Measurements from ENCODE around the gene RND2. TPM values are rescaled to one million over a fixed set of nuclear protein-coding genes. Genes with fewer than 3 reads are reported as not detected.

The RND2 gene
- total RNA-seq, 1 donor, result 0.27 TPM

GRCh38 chr17:43003542-43004172 is 21.4 kb upstream of the RND2 start:
- no peak for DNase-seq (ENCODE audit: low read depth in 2 of 3, low spot score in 2 of 3)

DNA sequence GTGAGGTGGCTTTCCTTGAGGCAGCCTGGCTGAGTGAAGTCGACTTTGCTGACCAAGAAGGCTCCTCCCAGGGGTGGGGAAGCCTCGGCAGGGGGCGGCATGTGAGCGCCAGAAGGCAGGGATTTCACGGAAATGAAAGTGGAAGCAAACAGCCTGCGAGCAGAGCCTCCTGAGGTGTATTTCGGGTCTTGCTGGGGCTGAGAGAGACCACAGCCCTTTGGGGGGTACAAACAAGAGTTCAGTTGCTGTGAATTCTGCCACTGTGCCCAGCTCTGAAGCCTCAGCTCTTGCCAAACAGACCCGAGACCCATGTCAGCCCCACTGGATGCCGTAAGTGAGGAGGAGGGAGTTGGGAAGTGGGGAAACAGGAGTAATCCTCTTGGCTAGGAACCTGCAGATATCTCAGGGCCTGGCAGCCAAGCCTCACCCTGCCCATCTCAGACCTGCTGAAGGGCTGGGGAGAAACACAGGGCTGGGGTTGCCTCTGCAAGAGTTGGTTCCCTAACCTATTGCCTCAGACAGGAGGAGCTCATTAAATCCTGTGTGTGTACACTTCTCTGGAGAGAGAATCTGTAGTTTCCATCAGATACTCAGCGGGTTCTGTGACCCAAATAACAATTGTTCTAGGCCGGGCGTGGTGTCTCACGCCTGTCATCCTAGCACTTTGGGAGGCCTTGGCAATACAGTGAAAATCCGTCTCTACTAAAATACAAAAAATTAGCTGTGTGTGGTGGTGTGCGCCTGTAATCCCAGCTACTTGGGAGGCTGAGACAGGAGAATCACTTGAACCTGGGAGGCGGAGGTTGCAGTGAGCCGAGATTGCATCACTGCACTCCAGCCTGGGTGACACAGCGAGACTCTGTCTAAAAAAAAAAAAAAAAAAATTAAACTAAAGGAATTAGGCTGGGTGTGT is 18.1 kb upstream of the RND2 start, which contains the start of gene IFI35:
Gene IFI35 (plus strand): TSS at position 146 of the 913 bp plus-strand sequence. CDS start 164 bp downstream, at position 310.
- peak; percentile 64 to 89 (median 87) for DNase-seq (ENCODE audit: low read depth in 2 of 3, low spot score in 2 of 3)

- no peak for DNase-seq (ENCODE audit: low read depth in 2 of 3, low spot score in 2 of 3)
These were observed 14.2 kb upstream of the RND2 start for GRCh38 chr17:43010667-43011308.

DNA sequence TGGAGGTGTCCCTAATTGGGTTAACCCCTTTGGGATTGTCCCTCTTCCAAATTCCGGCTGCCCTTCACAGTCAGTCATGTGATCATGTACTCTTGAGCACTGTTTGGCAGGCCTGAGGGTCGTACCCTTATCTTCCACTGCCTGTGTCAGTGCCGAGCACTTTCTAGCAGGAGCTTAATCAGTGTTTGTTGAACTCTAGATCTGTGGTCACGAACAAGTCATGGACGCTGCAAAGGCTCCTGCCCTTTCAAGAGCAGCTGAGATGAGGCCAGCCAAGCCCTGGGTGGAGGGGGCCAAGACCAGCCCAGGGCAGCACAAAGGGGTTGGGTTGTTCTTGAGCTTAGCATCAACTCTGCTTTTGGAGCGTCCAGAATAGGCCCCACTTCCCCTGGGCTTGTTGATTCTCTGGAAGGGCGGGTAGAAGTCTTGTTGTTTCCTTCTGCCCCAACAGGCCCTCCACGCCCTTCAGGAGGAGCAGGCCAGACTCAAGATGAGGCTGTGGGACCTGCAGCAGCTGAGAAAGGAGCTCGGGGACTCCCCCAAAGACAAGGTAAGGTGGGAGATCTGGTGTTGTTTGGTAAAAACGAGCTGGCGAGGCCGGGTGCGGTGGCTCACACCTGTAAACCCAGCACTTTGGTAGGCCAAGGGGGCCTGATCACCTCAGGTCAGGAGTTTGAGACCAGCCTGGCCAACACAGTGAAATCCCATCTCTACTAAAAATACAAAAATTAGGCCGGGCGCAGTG is 13.1 kb upstream of the RND2 start:
- DNase-seq (ENCODE audit: low read depth in 2 of 3, low spot score in 2 of 3), result no peak

GRCh38 chr17:43013296-43013695 is 11.7 kb upstream of the RND2 start:
- DNase-seq (ENCODE audit: low read depth in 2 of 3, low spot score in 2 of 3), result no peak

DNA sequence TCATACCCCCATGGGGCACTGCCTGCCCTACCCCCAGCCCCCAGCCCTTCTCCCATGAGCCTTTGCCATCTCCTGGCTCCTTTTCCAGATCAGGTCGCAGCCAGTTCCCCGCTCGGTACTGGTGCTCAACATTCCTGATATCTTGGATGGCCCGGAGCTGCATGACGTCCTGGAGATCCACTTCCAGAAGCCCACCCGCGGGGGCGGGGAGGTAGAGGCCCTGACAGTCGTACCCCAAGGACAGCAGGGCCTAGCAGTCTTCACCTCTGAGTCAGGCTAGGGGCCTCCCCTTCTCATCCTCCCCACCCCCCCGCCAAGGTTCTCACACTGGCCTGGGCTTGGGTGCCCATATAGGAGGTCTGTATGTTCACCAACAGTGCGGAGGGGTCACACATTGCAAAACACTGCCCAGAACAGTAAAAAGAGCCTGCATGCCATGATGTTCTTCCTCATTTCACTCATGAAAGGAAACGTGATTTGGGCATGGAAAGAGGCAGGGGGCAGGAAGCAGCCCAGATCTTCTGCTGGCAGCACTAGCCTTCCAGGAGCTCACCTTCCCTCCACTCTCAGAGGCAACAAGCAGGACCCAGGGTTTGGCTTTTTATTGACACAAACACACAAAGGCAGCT is 10.9 kb upstream of the RND2 start:
- DNase-seq (ENCODE audit: low read depth in 2 of 3, low spot score in 2 of 3), result no peak

- DNase-seq (ENCODE audit: low read depth in 2 of 3, low spot score in 2 of 3), result no peak
These were observed 10.1 kb upstream of the RND2 start for GRCh38 chr17:43014649-43015542.

DNA sequence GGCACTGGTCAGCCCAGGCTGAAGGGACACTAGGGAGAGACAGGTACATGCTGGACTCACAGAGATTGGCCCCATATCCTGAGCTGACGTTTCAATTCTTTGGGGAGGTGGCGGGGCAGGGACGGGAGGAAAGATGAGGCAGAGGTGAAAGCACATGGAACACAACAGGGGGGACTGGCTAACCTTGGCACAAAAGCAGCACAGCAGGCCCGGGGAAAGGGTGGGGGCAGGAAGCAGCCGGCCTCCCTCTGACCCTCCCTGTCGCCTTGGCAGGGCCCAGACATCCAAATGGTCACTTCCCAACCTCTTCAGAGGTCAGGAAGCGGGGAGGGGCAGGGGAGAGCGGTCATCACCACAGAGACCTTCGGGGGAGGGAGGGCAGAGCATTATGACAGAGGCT is 9.5 kb upstream of the RND2 start:
- DNase-seq (ENCODE audit: low read depth in 2 of 3, low spot score in 2 of 3), result no peak

DNA sequence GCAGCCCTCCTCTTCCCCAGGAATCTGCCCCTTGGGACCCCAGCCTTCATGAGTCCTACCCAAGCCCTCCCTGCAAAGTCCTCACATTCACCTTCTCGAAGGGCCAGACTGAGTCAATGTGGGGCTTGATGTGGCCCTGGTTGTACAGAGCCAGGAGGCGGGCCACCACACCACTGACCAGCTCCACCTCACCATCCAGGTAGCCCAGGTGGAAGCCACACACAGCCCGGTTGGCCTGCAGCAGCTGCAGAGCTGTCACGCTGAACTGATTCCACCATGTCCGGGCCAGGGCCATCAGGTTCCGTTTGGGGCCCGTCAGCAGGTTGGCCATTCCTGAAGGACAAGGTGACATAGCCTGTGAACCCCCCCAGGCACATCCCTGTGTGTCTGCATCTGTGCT is 8.8 kb upstream of the RND2 start:
- no peak for DNase-seq (ENCODE audit: low read depth in 2 of 3, low spot score in 2 of 3)

- DNase-seq (ENCODE audit: low read depth in 2 of 3, low spot score in 2 of 3), result peak in 2 of 3 donors; percentile 57 to 74
These were observed 6.8 kb upstream of the RND2 start for GRCh38 chr17:43018008-43018853.

DNA sequence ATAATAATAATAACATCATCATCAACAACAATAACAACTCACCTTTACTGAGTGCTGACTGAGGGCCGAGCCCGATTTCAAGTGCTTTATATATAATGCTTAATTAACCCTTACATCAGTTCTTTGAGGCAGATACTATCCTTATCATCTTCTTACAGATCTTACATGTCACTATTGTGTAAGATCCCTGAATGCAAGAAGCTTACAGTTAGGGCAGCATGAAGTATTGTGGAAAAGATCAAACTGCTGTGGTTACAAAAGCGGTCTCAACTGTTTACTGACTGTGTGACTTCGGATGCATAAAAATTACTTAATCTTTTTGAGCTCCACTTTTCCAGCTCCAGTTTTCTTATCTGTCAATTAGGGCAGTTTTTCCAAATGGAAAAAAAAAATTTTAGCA is 6.1 kb upstream of the RND2 start:
- DNase-seq (ENCODE audit: low read depth in 2 of 3, low spot score in 2 of 3), result peak in 1 of 3 donors; percentile 34

DNA sequence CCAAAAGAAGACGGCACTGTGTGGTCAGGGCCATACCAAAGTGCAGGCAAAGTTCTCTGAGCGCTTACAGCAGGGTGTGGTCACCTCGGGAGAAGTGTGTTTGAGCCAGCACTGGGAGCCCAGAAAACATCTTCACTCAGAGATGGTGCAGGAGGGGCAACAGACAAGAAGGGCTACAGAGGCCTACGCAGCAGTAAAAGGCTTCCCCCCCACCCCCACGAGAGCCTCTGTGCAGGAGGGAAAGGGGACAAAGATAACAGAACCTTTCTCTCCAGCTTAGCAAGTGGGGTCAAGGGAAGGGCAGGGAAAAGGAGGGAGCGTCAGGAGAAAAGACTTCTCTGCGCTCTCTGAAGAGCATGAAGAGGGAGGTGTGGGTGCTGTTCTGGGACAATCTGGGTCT is 5.6 kb upstream of the RND2 start:
- no peak for DNase-seq (ENCODE audit: low read depth in 2 of 3, low spot score in 2 of 3)

GRCh38 chr17:43020030-43020621 is 4.9 kb upstream of the RND2 start:
- DNase-seq (ENCODE audit: low read depth in 2 of 3, low spot score in 2 of 3), result no peak

GRCh38 chr17:43020789-43021740 is 4.0 kb upstream of the RND2 start:
- DNase-seq (ENCODE audit: low read depth in 2 of 3, low spot score in 2 of 3), result peak in 2 of 3 donors; percentile 74 to 77

GRCh38 chr17:43021741-43022512 is 3.1 kb upstream of the RND2 start, which contains the start of gene VAT1:
VAT1 (minus strand) TSS chr17:43022385; CDS start chr17:43022322, 63 bp downstream.
- DNase-seq (ENCODE audit: low read depth in 2 of 3, low spot score in 2 of 3), result peak; percentile 40 to 65 (median 52)

DNA sequence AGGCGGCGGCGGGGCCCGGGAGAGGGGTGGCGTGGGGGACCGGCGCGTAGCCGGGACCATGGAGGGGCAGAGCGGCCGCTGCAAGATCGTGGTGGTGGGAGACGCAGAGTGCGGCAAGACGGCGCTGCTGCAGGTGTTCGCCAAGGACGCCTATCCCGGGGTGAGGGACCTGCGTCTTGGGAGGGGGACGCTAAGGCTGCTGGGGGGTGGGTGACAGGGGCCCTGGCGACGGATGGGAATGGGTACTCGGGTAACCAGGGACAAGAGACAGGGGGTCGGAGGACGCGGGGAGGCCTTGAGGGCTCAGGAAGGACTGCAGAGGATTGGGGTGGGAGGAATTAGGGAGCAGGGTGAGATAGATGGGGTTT is 243 bp downstream of the RND2 start:
- DNase-seq (ENCODE audit: low read depth in 2 of 3, low spot score in 2 of 3), result peak in 1 of 3 donors; percentile 23
